ENCODE measurements around the gene SEMA4B. TPM values are rescaled to one million over a fixed set of nuclear protein-coding genes. Genes with fewer than 3 reads are reported as not detected.

SEMA4B gene
- total and polyA plus RNA-seq, 2 donors from 2014 or later: 28.7 to 190 TPM

DNA sequence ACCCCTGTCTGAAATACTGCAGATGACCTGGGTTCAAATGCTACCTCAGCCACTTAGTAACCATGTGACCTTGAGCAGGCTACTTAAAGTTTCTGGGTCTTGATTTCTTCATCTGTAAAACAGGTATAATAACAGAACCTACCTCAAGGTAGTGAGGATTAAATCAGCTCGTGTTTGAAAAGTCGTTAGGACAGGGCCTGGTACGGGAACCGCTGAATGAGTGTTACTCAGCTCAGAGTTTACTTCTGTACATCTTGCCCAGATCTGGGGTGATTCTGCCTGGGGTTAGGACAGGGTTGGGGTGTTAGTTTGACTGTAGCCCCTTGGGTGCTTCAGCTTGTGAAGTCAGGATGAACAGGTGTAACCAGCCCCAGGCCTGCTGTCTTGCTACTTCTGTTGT, 1.8 kb downstream of the SEMA4B start:
- DNase-seq: no peak
- H3K4me3 ChIP-seq (ENCODE audit: low read length in 3 of 3): peak overlapping the region in 2 of 3 donors; percentile 53 to 75
- H3K9me3 ChIP-seq (ENCODE audit: control insufficient read depth in 2 of 3, insufficient read depth in 1 of 3, low read length in 3 of 3): no peaks in the 10 kb centered on the region
- H3K27me3 ChIP-seq (ENCODE audit: control insufficient read depth, insufficient read depth, low read length): no peaks in the 10 kb centered on the region
- H3K9ac ChIP-seq (ENCODE audit: low read length in 3 of 3): peak overlapping the region in 1 of 3 donors; percentile 8
- intact Hi-C loops (cut with DNase I): no loop called here
- no peak for TF ChIP-seq CTCF (IDR thresholded peaks at IDR 0.05; ENCODE audit: borderline replicate concordance, extremely low read depth, insufficient read depth)
- peaks cover 0 to 15% (median 11%) of the 10 kb centered on the region in 3 donors for H3K4me1 ChIP-seq (ENCODE audit: control insufficient read depth in 2 of 3, insufficient read depth in 2 of 3, low read depth in 1 of 3, low read length in 3 of 3)
- H3K36me3 ChIP-seq (ENCODE audit: control insufficient read depth in 2 of 3, insufficient read depth in 3 of 3, low read length in 3 of 3): peaks cover 0 to 4% (median 2%) of the 10 kb centered on the region in 3 donors
- no peak overlapping the region for H3K27ac ChIP-seq (ENCODE audit: low read depth in 2 of 2, low read length in 2 of 2)
- no peak for FAIRE-seq

- Histone ChIP-seq H3K9me3 (ENCODE audit: control insufficient read depth in 2 of 3, insufficient read depth in 1 of 3, low read length in 3 of 3) (no peaks in the 10 kb centered on the region), H3K27ac (ENCODE audit: low read depth in 2 of 2, low read length in 2 of 2) (no peak overlapping the region), H3K4me1 (ENCODE audit: control insufficient read depth in 2 of 3, insufficient read depth in 2 of 3, low read depth in 1 of 3, low read length in 3 of 3) (peaks cover 0 to 15% (median 11%) of the 10 kb centered on the region in 3 donors), H3K36me3 (ENCODE audit: control insufficient read depth in 2 of 3, insufficient read depth in 3 of 3, low read length in 3 of 3) (peaks cover 0 to 4% (median 2%) of the 10 kb centered on the region in 3 donors), H3K4me3 (ENCODE audit: low read length in 3 of 3) (peak overlapping the region in 1 of 3 donors; percentile 75), H3K9ac (ENCODE audit: low read length in 3 of 3) (no peak overlapping the region), H3K27me3 (ENCODE audit: control insufficient read depth, insufficient read depth, low read length) (no peaks in the 10 kb centered on the region)
- DNase-seq (peak in 1 of 5 donors; percentile 38), FAIRE-seq (no peak)
- TF ChIP-seq CTCF (IDR thresholded peaks at IDR 0.05; ENCODE audit: borderline replicate concordance, extremely low read depth, insufficient read depth): no peak
- intact Hi-C loops (cut with DNase I): no loop called here
Observed at GRCh38 chr15:90203473-90203872, 2.3 kb downstream of the SEMA4B start.

DNA sequence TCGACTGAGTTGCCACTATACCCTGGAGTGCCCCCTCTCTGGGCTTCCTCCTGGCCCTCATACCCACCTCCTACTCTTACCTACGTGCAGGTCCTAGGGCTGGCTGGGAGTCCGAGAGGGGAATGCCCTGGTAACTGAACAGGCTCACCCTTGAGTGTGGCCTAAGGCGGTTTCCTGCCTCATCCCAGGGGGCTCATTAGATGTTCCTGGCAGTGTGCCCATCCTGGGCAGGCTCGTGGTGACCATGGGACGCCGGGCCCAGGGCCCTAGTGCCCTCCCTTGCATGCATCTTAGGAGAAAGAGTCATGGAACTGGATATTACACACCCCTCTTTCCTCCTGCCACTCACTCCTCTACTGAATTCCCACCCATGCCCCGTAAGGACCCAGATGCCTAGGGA, 2.8 kb downstream of the SEMA4B start:
- Histone ChIP-seq H3K27ac (ENCODE audit: low read depth in 2 of 2, low read length in 2 of 2) (no peak overlapping the region), H3K4me3 (ENCODE audit: low read length in 3 of 3) (no peak overlapping the region), H3K36me3 (ENCODE audit: control insufficient read depth in 2 of 3, insufficient read depth in 3 of 3, low read length in 3 of 3) (peaks cover 0 to 4% (median 2%) of the 10 kb centered on the region in 3 donors), H3K9me3 (ENCODE audit: control insufficient read depth in 2 of 3, insufficient read depth in 1 of 3, low read length in 3 of 3) (no peaks in the 10 kb centered on the region), H3K9ac (ENCODE audit: low read length in 3 of 3) (no peak overlapping the region), H3K4me1 (ENCODE audit: control insufficient read depth in 2 of 3, insufficient read depth in 2 of 3, low read depth in 1 of 3, low read length in 3 of 3) (peaks cover 0 to 15% (median 11%) of the 10 kb centered on the region in 3 donors), H3K27me3 (ENCODE audit: control insufficient read depth, insufficient read depth, low read length) (no peaks in the 10 kb centered on the region)
- intact Hi-C loops (cut with DNase I): no loop called here
- no peak for TF ChIP-seq CTCF (IDR thresholded peaks at IDR 0.05; ENCODE audit: borderline replicate concordance, extremely low read depth, insufficient read depth)
- DNase-seq: peak in 2 of 5 donors; percentile 59 to 91
- FAIRE-seq: no peak
